Tibial artery (tissue), 4 donors: Measurements from ENCODE around the gene ZBTB2.

Experiments used
- DNase-seq, 2 donors: peaks; one replicate each; pipeline ENCODE4 v3.0.0-alpha.2; 2019
- H3K27ac ChIP-seq, 2 donors: fragments of 200-600 bp; sonication (generic) in 1 of 2; 1 replicate in 1 of 2; 2 replicates in 1 of 2; pipeline ENCODE4 v1.5.1; 2018 to 2019; ENCODE audit warnings: mild to moderate bottlenecking in 1 of 2
- H3K27me3 ChIP-seq, 2 donors: fragments of 200-600 bp; sonication (generic) in 1 of 2; one replicate each; pipeline versions ENCODE4 v1.5.1 to v1.6.0; 2016 to 2019
- H3K36me3 ChIP-seq, 3 donors: fragments of 200-600 bp; sonication (generic) in 2 of 3; one replicate each; pipeline ENCODE4 v1.5.1; 2016 to 2019; ENCODE audit warnings: mild to moderate bottlenecking in 2 of 3
- H3K4me1 ChIP-seq, 4 donors: fragments of 200-600 bp; sonication (generic) in 2 of 4; 1 replicate in 3 of 4; 2 replicates in 1 of 4; pipeline ENCODE4 v1.5.1; 2016 to 2019
- H3K4me3 ChIP-seq, 2 donors: fragments of 200-600 bp; sonication (generic) in 1 of 2; 1 replicate in 1 of 2; 2 replicates in 1 of 2; pipeline ENCODE4 v1.5.1; 2018 to 2019; ENCODE audit warnings: mild to moderate bottlenecking in 2 of 2
- H3K9me3 ChIP-seq, 3 donors: fragments of 200-600 bp; sonication (generic) in 1 of 3; one replicate each; pipeline ENCODE4 v1.5.1; 2016 to 2019
- CTCF ChIP-seq, 2 experiments: fragments of 200-600 bp in 1 of 2; fragments of 450-650 bp in 1 of 2; IDR thresholded peaks; one replicate each; pipeline ENCODE4 v1.5.1; 2017 to 2019; ENCODE audit warnings: antibody characterized with exemption in 2 of 2, mild to moderate bottlenecking in 1 of 2, moderate library complexity in 1 of 2
- intact Hi-C: fragments of 100-400 bp; cut with DNase I; formaldehyde crosslinking; loops from one replicate; pipeline ENCODE4 v1.15.0; 2023; ENCODE audit warnings: low total_unique reads

The ZBTB2 gene

GRCh38 chr6:151391471-151392413 lies at the start of gene ZBTB2:
TSS of gene ZBTB2 (minus strand) at chr6:151391559. CDS start at chr6:151373637, 17,922 bp downstream.
- peak within 1 kb of the TSS; percentile 100 for H3K4me3 ChIP-seq
- no peaks in the 10 kb centered on the region for H3K36me3 ChIP-seq
- DNase-seq, result peak; percentile 83 to 85
- no peak for TF ChIP-seq CTCF (IDR thresholded peaks at IDR 0.05)
- intact Hi-C loops, result no loop called here
- H3K4me1 ChIP-seq, result peaks cover 0 to 63% (median 39%) of the 10 kb centered on the region in 4 donors
- no peaks in the 10 kb centered on the region for H3K27me3 ChIP-seq
- H3K9me3 ChIP-seq, result no peaks in the 10 kb centered on the region
- peak within 1 kb of the TSS; percentile 100 for H3K27ac ChIP-seq

GRCh38 chr6:151440930-151441329 lies 49.6 kb upstream of the ZBTB2 start:
- Histone ChIP-seq H3K36me3 (no peaks in the 10 kb centered on the region), H3K4me3 (peak overlapping the region; percentile 2 to 17), H3K4me1 (peaks cover 0 to 95% (median 41%) of the 10 kb centered on the region in 4 donors), H3K27ac (peak overlapping the region; percentile 69 to 74), H3K27me3 (no peaks in the 10 kb centered on the region), H3K9me3 (no peaks in the 10 kb centered on the region)
- no peak for DNase-seq
- TF ChIP-seq CTCF (IDR thresholded peaks at IDR 0.05), result peak; percentile 61 to 67
- intact Hi-C loops, result loop anchor here (5.0 kb wide), 1 partner anchor 36 kb away; no protein-coding TSS in a partner anchor

GRCh38 chr6:151440498-151440897 lies 49.1 kb upstream of the ZBTB2 start:
- Histone ChIP-seq H3K36me3 (no peaks in the 10 kb centered on the region), H3K4me1 (peaks cover 0 to 95% (median 37%) of the 10 kb centered on the region in 4 donors), H3K4me3 (peak overlapping the region; percentile 2 to 17), H3K9me3 (no peaks in the 10 kb centered on the region), H3K27ac (peak overlapping the region; percentile 69 to 74), H3K27me3 (no peaks in the 10 kb centered on the region)
- no peak for DNase-seq
- intact Hi-C loops, result loop anchor here (5.0 kb wide), 1 partner anchor 37 kb away; no protein-coding TSS in a partner anchor
- TF ChIP-seq CTCF (IDR thresholded peaks at IDR 0.05), result no peak

GRCh38 chr6:151437401-151437800 lies 46.0 kb upstream of the ZBTB2 start:
- Histone ChIP-seq H3K27me3 (no peaks in the 10 kb centered on the region), H3K27ac (peak overlapping the region; percentile 29 to 55), H3K36me3 (peaks cover 4 to 6% (median 5%) of the 10 kb centered on the region in 3 donors), H3K9me3 (no peaks in the 10 kb centered on the region), H3K4me1 (peaks cover 0 to 85% (median 35%) of the 10 kb centered on the region in 4 donors), H3K4me3 (no peak overlapping the region)
- no peak for TF ChIP-seq CTCF (IDR thresholded peaks at IDR 0.05)
- intact Hi-C loops, result no loop called here
- DNase-seq, result no peak

GRCh38 chr6:151436802-151437201 lies 45.4 kb upstream of the ZBTB2 start:
- H3K9me3 ChIP-seq, result no peaks in the 10 kb centered on the region
- no peak overlapping the region for H3K4me3 ChIP-seq
- H3K4me1 ChIP-seq, result peaks cover 0 to 79% (median 35%) of the 10 kb centered on the region in 4 donors
- no peak for TF ChIP-seq CTCF (IDR thresholded peaks at IDR 0.05)
- intact Hi-C loops, result no loop called here
- no peak for DNase-seq
- no peaks in the 10 kb centered on the region for H3K27me3 ChIP-seq
- peaks cover 10 to 12% (median 11%) of the 10 kb centered on the region in 3 donors for H3K36me3 ChIP-seq
- H3K27ac ChIP-seq, result peak overlapping the region; percentile 29 to 55
